ENCODE measurements around the gene ZCCHC3. TPM values are rescaled to one million over a fixed set of nuclear protein-coding genes. Genes with fewer than 3 reads are reported as not detected.
A peak's percentile ranks its signal among the peaks of the same experiment; 100 is the strongest.

The ZCCHC3 gene
- total RNA-seq, 1 donor, result 9.0 TPM

- Histone ChIP-seq H3K27me3 (ENCODE audit: insufficient read depth, low read length) (no peaks in the 10 kb centered on the region), H3K4me2 (ENCODE audit: insufficient read depth, low read length) (no peak overlapping the region), H3K4me3 (ENCODE audit: insufficient read depth, low read length) (no peak overlapping the region), H3K27ac (ENCODE audit: low read depth, low read length) (no peak overlapping the region), H4K20me1 (ENCODE audit: insufficient read depth, low read length) (no peaks in the 10 kb centered on the region), H3K79me2 (ENCODE audit: insufficient read depth, low read length) (no peaks in the 10 kb centered on the region), H3K9me3 (ENCODE audit: low read depth, low read length) (no peaks in the 10 kb centered on the region), H2AFZ (ENCODE audit: low read length) (no peak overlapping the region), H3K36me3 (ENCODE audit: insufficient read depth, low read length) (no peaks in the 10 kb centered on the region), H3K4me1 (ENCODE audit: insufficient read depth, low read length) (no peaks in the 10 kb centered on the region)
- no peak for TF ChIP-seq CTCF (IDR thresholded peaks at IDR 0.05; ENCODE audit: extremely low read depth, low read depth, low read length)
- DNase-seq (ENCODE audit: insufficient read length, low spot score, missing footprints), result no peak
Observed at GRCh38 chr20:284172-284571, 13.2 kb upstream of the ZCCHC3 start.

- no peaks in the 10 kb centered on the region for H3K36me3 ChIP-seq (ENCODE audit: insufficient read depth, low read length)
- H3K27me3 ChIP-seq (ENCODE audit: insufficient read depth, low read length), result no peaks in the 10 kb centered on the region
- H3K4me1 ChIP-seq (ENCODE audit: insufficient read depth, low read length), result peaks cover 18% of the 10 kb centered on the region
- no peak for DNase-seq (ENCODE audit: insufficient read length, low spot score, missing footprints)
- no peak overlapping the region for H3K4me3 ChIP-seq (ENCODE audit: insufficient read depth, low read length)
- TF ChIP-seq CTCF (IDR thresholded peaks at IDR 0.05; ENCODE audit: extremely low read depth, low read depth, low read length), result no peak
- H3K9me3 ChIP-seq (ENCODE audit: low read depth, low read length), result no peaks in the 10 kb centered on the region
- H3K79me2 ChIP-seq (ENCODE audit: insufficient read depth, low read length), result no peaks in the 10 kb centered on the region
- H4K20me1 ChIP-seq (ENCODE audit: insufficient read depth, low read length), result no peaks in the 10 kb centered on the region
- no peak overlapping the region for H3K4me2 ChIP-seq (ENCODE audit: insufficient read depth, low read length)
- no peak overlapping the region for H3K27ac ChIP-seq (ENCODE audit: low read depth, low read length)
- no peak overlapping the region for H2AFZ ChIP-seq (ENCODE audit: low read length)
Observed at GRCh38 chr20:286508-286907, 10.9 kb upstream of the ZCCHC3 start.

GRCh38 chr20:288956-289692, 8.2 kb upstream of the ZCCHC3 start:
- peaks cover 22% of the 10 kb centered on the region for H3K4me1 ChIP-seq (ENCODE audit: insufficient read depth, low read length)
- peak overlapping the region; percentile 97 for H3K4me2 ChIP-seq (ENCODE audit: insufficient read depth, low read length)
- no peak for DNase-seq (ENCODE audit: insufficient read length, low spot score, missing footprints)
- H3K27me3 ChIP-seq (ENCODE audit: insufficient read depth, low read length), result no peaks in the 10 kb centered on the region
- H3K79me2 ChIP-seq (ENCODE audit: insufficient read depth, low read length), result no peaks in the 10 kb centered on the region
- H3K4me3 ChIP-seq (ENCODE audit: insufficient read depth, low read length), result peak overlapping the region; percentile 87
- no peaks in the 10 kb centered on the region for H3K9me3 ChIP-seq (ENCODE audit: low read depth, low read length)
- TF ChIP-seq CTCF (IDR thresholded peaks at IDR 0.05; ENCODE audit: extremely low read depth, low read depth, low read length), result no peak
- no peaks in the 10 kb centered on the region for H3K36me3 ChIP-seq (ENCODE audit: insufficient read depth, low read length)
- no peak overlapping the region for H2AFZ ChIP-seq (ENCODE audit: low read length)
- H4K20me1 ChIP-seq (ENCODE audit: insufficient read depth, low read length), result no peaks in the 10 kb centered on the region
- no peak overlapping the region for H3K27ac ChIP-seq (ENCODE audit: low read depth, low read length)

GRCh38 chr20:289693-290083, 7.7 kb upstream of the ZCCHC3 start:
- Histone ChIP-seq H3K9me3 (ENCODE audit: low read depth, low read length) (no peaks in the 10 kb centered on the region), H3K27ac (ENCODE audit: low read depth, low read length) (peak overlapping the region; percentile 88), H3K27me3 (ENCODE audit: insufficient read depth, low read length) (no peaks in the 10 kb centered on the region), H3K4me3 (ENCODE audit: insufficient read depth, low read length) (peak overlapping the region; percentile 87), H3K4me2 (ENCODE audit: insufficient read depth, low read length) (peak overlapping the region; percentile 97), H4K20me1 (ENCODE audit: insufficient read depth, low read length) (no peaks in the 10 kb centered on the region), H2AFZ (ENCODE audit: low read length) (peak overlapping the region; percentile 98), H3K4me1 (ENCODE audit: insufficient read depth, low read length) (peaks cover 22% of the 10 kb centered on the region), H3K79me2 (ENCODE audit: insufficient read depth, low read length) (no peaks in the 10 kb centered on the region), H3K36me3 (ENCODE audit: insufficient read depth, low read length) (no peaks in the 10 kb centered on the region)
- no peak for DNase-seq (ENCODE audit: insufficient read length, low spot score, missing footprints)
- no peak for TF ChIP-seq CTCF (IDR thresholded peaks at IDR 0.05; ENCODE audit: extremely low read depth, low read depth, low read length)
